ENCODE data around the gene CEP85. TPM values are rescaled to one million over a fixed set of nuclear protein-coding genes. Genes with fewer than 3 reads are reported as not detected.

Gene CEP85
- total RNA-seq, 1 donor from 2014 or later = 10.3 TPM

DNA sequence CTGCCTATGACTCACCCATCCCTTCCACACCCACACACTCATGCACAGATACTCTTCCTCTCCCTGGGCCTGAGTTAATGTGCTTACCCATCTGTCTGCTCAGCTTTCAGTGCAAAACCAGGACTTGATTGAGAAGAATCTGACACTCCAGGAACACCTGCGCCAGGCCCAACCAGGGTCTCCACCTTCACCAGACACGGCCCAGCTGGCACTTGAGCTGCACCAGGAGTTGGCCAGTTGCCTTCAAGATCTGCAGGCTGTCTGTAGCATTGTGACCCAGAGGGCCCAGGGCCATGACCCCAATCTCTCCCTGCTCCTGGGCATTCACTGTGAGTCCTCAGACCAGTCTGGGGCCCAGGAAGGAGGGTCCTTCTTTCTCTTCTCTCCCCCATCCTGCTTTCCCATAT is 42.4 kb downstream of the CEP85 start:
- H3K27me3 ChIP-seq = no peaks in the 10 kb centered on the region
- H3K9me3 ChIP-seq = no peaks in the 10 kb centered on the region
- peaks cover 8% of the 10 kb centered on the region for H3K36me3 ChIP-seq
- ATAC-seq = no peak
- DNase-seq = no peak
- H3K27ac ChIP-seq = peak overlapping the region; percentile 89
- H3K4me3 ChIP-seq = no peak overlapping the region
- TF ChIP-seq, protein P1, sequence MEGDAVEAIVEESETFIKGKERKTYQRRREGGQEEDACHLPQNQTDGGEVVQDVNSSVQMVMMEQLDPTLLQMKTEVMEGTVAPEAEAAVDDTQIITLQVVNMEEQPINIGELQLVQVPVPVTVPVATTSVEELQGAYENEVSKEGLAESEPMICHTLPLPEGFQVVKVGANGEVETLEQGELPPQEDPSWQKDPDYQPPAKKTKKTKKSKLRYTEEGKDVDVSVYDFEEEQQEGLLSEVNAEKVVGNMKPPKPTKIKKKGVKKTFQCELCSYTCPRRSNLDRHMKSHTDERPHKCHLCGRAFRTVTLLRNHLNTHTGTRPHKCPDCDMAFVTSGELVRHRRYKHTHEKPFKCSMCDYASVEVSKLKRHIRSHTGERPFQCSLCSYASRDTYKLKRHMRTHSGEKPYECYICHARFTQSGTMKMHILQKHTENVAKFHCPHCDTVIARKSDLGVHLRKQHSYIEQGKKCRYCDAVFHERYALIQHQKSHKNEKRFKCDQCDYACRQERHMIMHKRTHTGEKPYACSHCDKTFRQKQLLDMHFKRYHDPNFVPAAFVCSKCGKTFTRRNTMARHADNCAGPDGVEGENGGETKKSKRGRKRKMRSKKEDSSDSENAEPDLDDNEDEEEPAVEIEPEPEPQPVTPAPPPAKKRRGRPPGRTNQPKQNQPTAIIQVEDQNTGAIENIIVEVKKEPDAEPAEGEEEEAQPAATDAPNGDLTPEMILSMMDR (IDR thresholded peaks at IDR 0.05) = no peak
- intact Hi-C loops (cut with DNase I) = loop anchor here (5.0 kb wide), 1 partner anchor 46 kb away; no protein-coding TSS in a partner anchor
- peaks cover 54% of the 10 kb centered on the region for H3K4me1 ChIP-seq

DNA sequence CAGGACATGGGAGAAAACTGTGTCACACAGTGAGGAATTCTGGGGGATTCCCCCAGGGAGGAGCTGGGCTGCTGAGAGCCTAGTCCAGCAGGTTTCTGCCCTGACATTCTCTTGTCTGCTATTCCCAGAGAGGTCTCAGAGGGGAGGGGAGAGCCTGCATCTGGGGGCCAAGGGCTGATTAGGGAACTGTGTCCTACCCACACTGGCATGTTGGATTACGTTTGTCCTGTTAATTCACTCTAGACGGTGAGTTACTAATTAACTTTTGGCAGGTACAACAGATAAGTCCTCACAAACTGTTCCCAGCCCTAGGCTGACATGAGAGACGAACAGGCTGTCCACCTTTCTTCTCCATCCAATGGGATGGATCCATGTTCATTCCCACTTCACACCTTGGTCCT is 43.3 kb downstream of the CEP85 start:
- Histone ChIP-seq H3K36me3 (peaks cover 11% of the 10 kb centered on the region), H3K27me3 (no peaks in the 10 kb centered on the region), H3K4me1 (peaks cover 59% of the 10 kb centered on the region), H3K9me3 (no peaks in the 10 kb centered on the region), H3K27ac (peak overlapping the region; percentile 89), H3K4me3 (no peak overlapping the region)
- TF ChIP-seq, protein P1 (IDR thresholded peaks at IDR 0.05) = no peak
- no peak for ATAC-seq
- intact Hi-C loops (cut with DNase I) = loop anchor here (5.0 kb wide), 1 partner anchor 45 kb away; no protein-coding TSS in a partner anchor
- no peak for DNase-seq

DNA sequence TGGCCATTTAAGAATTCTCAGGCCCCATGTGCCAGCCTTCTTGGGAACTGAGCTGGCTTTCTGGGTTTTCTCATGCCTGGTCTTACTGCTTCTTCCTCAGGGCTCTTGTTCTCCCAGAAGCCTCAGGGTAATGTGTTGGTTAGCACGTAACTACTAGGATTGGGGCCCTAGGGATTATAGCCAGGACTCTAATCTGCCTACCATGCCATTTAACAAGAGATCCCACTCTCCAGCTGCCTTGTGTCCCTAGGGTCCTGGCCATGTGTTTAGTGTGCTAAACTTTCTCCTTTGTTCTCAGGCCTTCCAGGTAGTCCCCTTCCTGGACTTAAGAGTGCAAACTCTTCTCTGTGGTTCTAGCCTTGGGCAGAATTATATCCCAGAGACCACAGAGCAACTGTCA is 43.7 kb downstream of the CEP85 start:
- no peak for ATAC-seq
- TF ChIP-seq, protein P1 (IDR thresholded peaks at IDR 0.05) = no peak
- H3K4me1 ChIP-seq = peaks cover 59% of the 10 kb centered on the region
- intact Hi-C loops (cut with DNase I) = loop anchor here (5.0 kb wide), 1 partner anchor 45 kb away; no protein-coding TSS in a partner anchor
- no peaks in the 10 kb centered on the region for H3K27me3 ChIP-seq
- H3K4me3 ChIP-seq = no peak overlapping the region
- H3K36me3 ChIP-seq = peaks cover 11% of the 10 kb centered on the region
- DNase-seq = no peak
- peak overlapping the region; percentile 89 for H3K27ac ChIP-seq
- H3K9me3 ChIP-seq = no peaks in the 10 kb centered on the region

DNA sequence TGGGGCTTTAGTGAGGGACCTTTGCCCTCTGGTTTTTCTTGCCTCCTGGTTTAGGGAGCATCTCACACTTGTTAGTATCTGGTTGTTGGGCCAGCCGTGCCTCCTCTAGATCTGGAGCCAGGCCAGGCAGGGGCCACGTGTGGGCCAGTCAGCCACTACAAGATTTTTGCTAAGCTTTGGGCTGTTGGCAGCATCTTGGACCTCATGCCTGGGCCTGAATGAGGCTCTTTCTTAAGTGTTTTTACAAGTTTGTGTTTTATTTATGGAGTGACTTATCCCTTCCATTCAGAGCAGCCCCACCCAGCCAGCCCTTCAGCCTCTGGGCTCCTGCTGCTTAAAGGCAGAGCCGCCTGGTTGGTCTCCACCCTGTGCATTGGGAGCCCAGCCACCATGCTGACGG is 44.3 kb downstream of the CEP85 start:
- TF ChIP-seq, protein P1 (IDR thresholded peaks at IDR 0.05) = no peak
- Histone ChIP-seq H3K4me3 (no peak overlapping the region), H3K27me3 (no peaks in the 10 kb centered on the region), H3K4me1 (peaks cover 59% of the 10 kb centered on the region), H3K27ac (peak overlapping the region; percentile 89), H3K9me3 (no peaks in the 10 kb centered on the region), H3K36me3 (peaks cover 11% of the 10 kb centered on the region)
- DNase-seq (no peak), ATAC-seq (no peak)
- intact Hi-C loops (cut with DNase I) = loop anchor here (5.0 kb wide), 1 partner anchor 44 kb away; no protein-coding TSS in a partner anchor

DNA sequence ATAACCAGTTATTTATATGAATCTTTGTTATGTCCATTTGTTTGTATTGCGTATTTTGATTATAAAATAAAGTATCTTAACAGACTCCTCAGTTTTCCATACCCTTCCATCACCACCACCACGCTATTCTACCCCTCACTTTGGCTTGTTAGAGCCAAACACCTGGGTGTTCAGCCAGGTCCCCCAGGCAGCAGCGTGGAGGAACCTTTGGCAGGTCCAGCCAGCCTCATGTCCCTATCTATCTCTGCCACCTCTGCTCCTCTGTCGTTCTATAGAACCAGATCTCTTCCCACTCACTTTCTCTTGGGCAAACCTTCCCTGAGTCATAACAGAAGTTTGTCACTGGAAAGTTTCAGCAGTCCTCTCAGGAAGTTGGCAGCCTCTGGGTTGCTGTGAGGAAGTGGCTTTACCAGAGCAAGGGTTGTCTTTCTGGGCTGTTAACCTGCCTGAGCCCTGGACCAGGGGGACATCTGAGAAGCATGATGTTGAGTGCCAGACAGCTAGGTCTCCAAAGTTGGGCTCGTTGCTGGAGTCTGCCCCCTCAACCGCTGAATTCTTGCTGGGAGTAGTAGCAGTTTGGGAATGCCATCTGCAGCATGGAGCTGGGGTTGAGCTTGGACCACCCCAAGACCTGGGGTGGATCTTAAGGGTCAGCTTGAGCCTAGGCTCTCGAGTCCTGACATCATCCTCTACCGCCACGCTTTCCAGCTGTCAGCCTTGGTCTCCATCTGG is 44.9 kb downstream of the CEP85 start:
- TF ChIP-seq, protein P1 (IDR thresholded peaks at IDR 0.05) = no peak
- peak overlapping the region; percentile 99 for H3K4me3 ChIP-seq
- H3K36me3 ChIP-seq = peaks cover 11% of the 10 kb centered on the region
- no peaks in the 10 kb centered on the region for H3K27me3 ChIP-seq
- peak overlapping the region; percentile 89 for H3K27ac ChIP-seq
- ATAC-seq (peak; percentile 8), DNase-seq (no peak)
- H3K4me1 ChIP-seq = peaks cover 60% of the 10 kb centered on the region
- intact Hi-C loops (cut with DNase I) = loop anchor here (5.0 kb wide), 1 partner anchor 43 kb away; no protein-coding TSS in a partner anchor
- H3K9me3 ChIP-seq = no peaks in the 10 kb centered on the region

Measured in upper lobe of right lung (tissue), 1 donor.